Progenitor cell of endocrine pancreas (in vitro differentiated cells): Measurements from ENCODE around the gene STIMATE. TPM values are rescaled to one million over a fixed set of nuclear protein-coding genes. Genes with fewer than 3 reads are reported as not detected.

ENCODE experiments used
- DNase-seq: peaks from one replicate; pipeline ENCODE4 v3.0.0; 2021; ENCODE audit warnings: low spot score; ENCODE audit not compliant: unreplicated experiment
- H3K27ac Mint-ChIP-seq: 2 replicates; pipeline ENCODE4 v1.8.0; 2021; ENCODE audit warnings: mild to moderate bottlenecking, moderate library complexity, mixed read lengths
- H3K27me3 Mint-ChIP-seq: 2 replicates; pipeline ENCODE4 v1.8.0; 2021; ENCODE audit warnings: mixed read lengths
- H3K36me3 Mint-ChIP-seq: 2 replicates; pipeline ENCODE4 v1.8.0; 2022; ENCODE audit warnings: mixed read lengths; ENCODE audit not compliant: insufficient read depth
- H3K4me1 Mint-ChIP-seq: 2 replicates; pipeline ENCODE4 v1.8.0; 2021; ENCODE audit warnings: low read depth, mixed read lengths
- H3K4me3 Mint-ChIP-seq: 2 replicates; pipeline ENCODE4 v1.8.0; 2021; ENCODE audit warnings: low read depth, mild to moderate bottlenecking, moderate library complexity, mixed read lengths
- H3K9me3 Mint-ChIP-seq: 2 replicates; pipeline ENCODE4 v1.8.0; 2021; ENCODE audit warnings: low read depth, mixed read lengths
- CTCF ChIP-seq: fragments of 200-600 bp; sonication (generic); IDR thresholded peaks from one replicate; pipeline ENCODE4 v1.5.0; 2021; ENCODE audit warnings: antibody characterized with exemption, mild to moderate bottlenecking; ENCODE audit not compliant: unreplicated experiment
- total RNA-seq: library from RNA; stranded (reverse); gene quantifications from 2 replicates; pipeline ENCODE4 v1.2.1, GENCODE V29; 2021

Gene STIMATE
- total RNA-seq, 1 donor from 2014 or later: 17.4 TPM

GRCh38 chr3:52790741-52791140 lies 106.6 kb downstream of the STIMATE start:
- DNase-seq: no peak
- Mint-ChIP-seq H3K4me3 (no peak overlapping the region), H3K27me3 (peaks cover 3% of the 10 kb centered on the region), H3K9me3 (no peaks in the 10 kb centered on the region), H3K36me3 (no peaks in the 10 kb centered on the region), H3K27ac (no peak overlapping the region), H3K4me1 (peaks cover 10% of the 10 kb centered on the region)
- no peak for TF ChIP-seq CTCF

DNA sequence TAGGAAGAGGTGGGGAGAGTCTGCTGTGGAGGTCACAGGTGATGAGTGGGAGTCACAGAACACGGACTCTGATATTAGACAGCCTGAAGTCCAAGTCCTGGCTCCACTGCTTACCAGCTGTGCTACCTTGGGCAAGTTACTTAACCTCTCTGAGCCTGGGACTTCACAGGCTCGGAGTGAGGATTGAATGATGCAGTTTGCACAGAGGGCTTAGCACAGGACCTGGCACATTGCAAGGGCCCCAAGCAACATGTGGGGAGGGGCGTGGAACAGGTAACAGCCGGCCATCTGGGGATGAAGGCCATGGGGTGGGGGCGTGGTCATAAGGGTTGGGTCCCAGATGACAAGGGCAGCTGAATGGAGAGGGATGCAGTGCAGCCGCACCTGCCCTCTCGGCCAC lies 107.0 kb downstream of the STIMATE start:
- H3K27me3 Mint-ChIP-seq: peaks cover 3% of the 10 kb centered on the region
- H3K4me3 Mint-ChIP-seq: no peak overlapping the region
- no peak for TF ChIP-seq CTCF
- no peak for DNase-seq
- H3K4me1 Mint-ChIP-seq: peaks cover 10% of the 10 kb centered on the region
- no peaks in the 10 kb centered on the region for H3K9me3 Mint-ChIP-seq
- no peak overlapping the region for H3K27ac Mint-ChIP-seq
- no peaks in the 10 kb centered on the region for H3K36me3 Mint-ChIP-seq

- H3K27ac Mint-ChIP-seq: no peak overlapping the region
- no peaks in the 10 kb centered on the region for H3K9me3 Mint-ChIP-seq
- TF ChIP-seq CTCF: no peak
- peaks cover 3% of the 10 kb centered on the region for H3K27me3 Mint-ChIP-seq
- H3K36me3 Mint-ChIP-seq: no peaks in the 10 kb centered on the region
- no peak for DNase-seq
- H3K4me3 Mint-ChIP-seq: no peak overlapping the region
- H3K4me1 Mint-ChIP-seq: peaks cover 10% of the 10 kb centered on the region
These were observed 107.7 kb downstream of the STIMATE start for GRCh38 chr3:52789746-52790040.

DNA sequence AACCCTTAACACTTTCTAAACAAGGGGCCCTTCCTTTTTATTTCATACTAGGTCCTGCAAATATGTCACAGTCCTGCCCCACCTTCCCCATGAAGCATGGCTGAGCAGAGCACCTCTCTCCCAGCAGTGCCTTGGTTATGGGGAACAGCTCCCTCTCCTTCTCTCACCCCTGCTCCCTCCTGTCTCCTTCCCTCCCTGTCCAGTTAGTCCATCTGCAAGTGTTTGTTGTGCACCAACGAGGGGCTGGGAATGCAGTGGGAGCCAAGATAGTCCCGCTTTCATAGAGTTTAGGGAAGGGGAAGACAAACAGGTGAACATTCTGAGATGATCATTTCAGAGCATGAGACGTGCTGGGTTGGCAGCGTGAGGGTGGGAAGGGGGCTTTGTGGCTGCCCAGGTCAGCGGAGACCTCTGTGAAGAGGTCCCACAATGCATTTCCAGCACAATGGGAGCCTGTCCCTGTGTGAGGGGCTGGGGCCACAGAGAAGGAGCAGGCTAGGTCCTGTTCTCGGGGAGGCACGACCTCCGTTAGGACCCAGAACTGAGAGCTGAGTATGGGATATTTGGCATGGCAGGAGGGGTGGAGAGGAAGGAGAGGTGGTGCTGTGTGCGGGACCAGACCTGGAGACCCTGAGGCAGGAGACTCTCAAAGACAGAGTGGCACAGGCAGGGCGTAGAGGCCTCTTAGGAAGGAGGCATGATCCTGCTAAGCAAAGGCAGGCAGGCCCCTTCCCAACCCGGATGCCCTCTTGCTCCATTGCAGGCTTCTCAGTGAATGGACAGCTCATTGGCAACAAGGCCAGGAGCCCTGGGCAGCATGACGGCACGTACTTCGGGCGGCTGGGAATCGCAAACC lies 108.2 kb downstream of the STIMATE start:
- H3K27ac Mint-ChIP-seq: no peak overlapping the region
- DNase-seq: no peak
- H3K36me3 Mint-ChIP-seq: no peaks in the 10 kb centered on the region
- H3K4me3 Mint-ChIP-seq: no peak overlapping the region
- H3K9me3 Mint-ChIP-seq: no peaks in the 10 kb centered on the region
- H3K4me1 Mint-ChIP-seq: peaks cover 7% of the 10 kb centered on the region
- peaks cover 3% of the 10 kb centered on the region for H3K27me3 Mint-ChIP-seq
- TF ChIP-seq CTCF: no peak

- H3K27me3 Mint-ChIP-seq: peaks cover 8% of the 10 kb centered on the region
- peaks cover 7% of the 10 kb centered on the region for H3K4me1 Mint-ChIP-seq
- no peak overlapping the region for H3K27ac Mint-ChIP-seq
- H3K36me3 Mint-ChIP-seq: no peaks in the 10 kb centered on the region
- DNase-seq: no peak
- H3K9me3 Mint-ChIP-seq: no peaks in the 10 kb centered on the region
- H3K4me3 Mint-ChIP-seq: no peak overlapping the region
- peak; percentile 10 for TF ChIP-seq CTCF
These were observed 109.4 kb downstream of the STIMATE start for GRCh38 chr3:52787672-52788625.
